Transverse colon (tissue), 4 donors: ENCODE data around the gene CHEK1.

ENCODE experiments used
- CTCF ChIP-seq, 5 experiments: fragments of 200-600 bp in 3 of 5; fragments of 450-650 bp in 2 of 5; sonication (generic) in 3 of 5; IDR thresholded peaks; 1 replicate in 2 of 5; 2 replicates in 3 of 5; pipeline ENCODE4 v1.5.1; 2016 to 2017; ENCODE audit warnings: antibody characterized with exemption in 5 of 5, inconsistent platforms in 3 of 5, mild to moderate bottlenecking in 2 of 5, moderate library complexity in 1 of 5
- EP300 ChIP-seq: sonication (generic); formaldehyde crosslinking; IDR thresholded peaks from one replicate; pipeline ENCODE4 v1.6.1; 2017; ENCODE audit warnings: antibody characterized with exemption, low read depth
- POLR2A ChIP-seq: fragments of 450-650 bp; IDR thresholded peaks from one replicate; pipeline ENCODE4 v1.6.1; 2016; ENCODE audit warnings: antibody characterized with exemption, mild to moderate bottlenecking, moderate library complexity
- POLR2AphosphoS5 ChIP-seq, 3 donors: sonication (generic); formaldehyde crosslinking; IDR thresholded peaks; one replicate each; pipeline ENCODE4 v1.6.1; 2016; ENCODE audit warnings: antibody characterized with exemption in 3 of 3

GRCh38 chr11:125688632-125689031 lies 63.7 kb downstream of the CHEK1 start:
- no peak for TF ChIP-seq POLR2A
- TF ChIP-seq CTCF (IDR thresholded peaks at IDR 0.05) = no peak
- no peak for TF ChIP-seq EP300
- TF ChIP-seq POLR2AphosphoS5 (IDR thresholded peaks at IDR 0.05) = no peak
